ENCODE measurements around the gene KRT34. TPM values are rescaled to one million over a fixed set of nuclear protein-coding genes. Genes with fewer than 3 reads are reported as not detected.
"Not testable (repeated sequence)": the region's sequence is repeated elsewhere in the genome, so short reads cannot be mapped to it uniquely, and the experiment has no call there.

Gene KRT34
- total RNA-seq, 1 donor from 2014 or later = not detected

DNA sequence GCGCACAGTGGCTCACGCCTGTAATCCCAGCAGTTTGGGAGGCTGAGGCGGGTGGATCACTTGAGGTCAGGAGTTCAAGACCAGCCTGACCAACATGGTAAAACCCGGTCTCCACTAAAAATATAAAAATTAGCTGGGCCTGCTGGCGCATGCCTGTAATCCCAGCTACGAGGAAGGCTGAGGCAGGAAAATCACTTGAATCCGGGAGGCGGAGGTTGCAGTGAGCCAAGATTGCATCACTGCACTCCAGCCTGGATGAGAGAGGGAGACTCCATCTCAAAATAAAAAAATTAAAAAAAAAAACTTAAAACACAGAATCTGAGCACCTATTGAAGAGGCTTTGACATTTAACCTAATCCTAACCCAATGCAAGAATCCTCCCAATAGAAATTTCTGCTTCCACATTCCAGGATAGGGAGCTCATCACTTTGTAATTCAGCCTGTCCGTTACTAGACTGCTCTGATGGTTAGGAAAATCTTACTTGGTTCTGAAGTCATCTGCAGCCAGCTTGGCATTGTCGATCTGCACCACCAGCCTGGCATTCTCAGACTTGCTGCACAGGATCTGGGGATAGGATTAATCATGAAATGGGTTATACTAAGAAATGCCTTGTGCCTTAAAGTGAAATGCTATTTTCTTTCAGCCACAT lies 14.6 kb downstream of the KRT34 start:
- DNase-seq (ENCODE audit: low read depth, low spot score) = no peak

DNA sequence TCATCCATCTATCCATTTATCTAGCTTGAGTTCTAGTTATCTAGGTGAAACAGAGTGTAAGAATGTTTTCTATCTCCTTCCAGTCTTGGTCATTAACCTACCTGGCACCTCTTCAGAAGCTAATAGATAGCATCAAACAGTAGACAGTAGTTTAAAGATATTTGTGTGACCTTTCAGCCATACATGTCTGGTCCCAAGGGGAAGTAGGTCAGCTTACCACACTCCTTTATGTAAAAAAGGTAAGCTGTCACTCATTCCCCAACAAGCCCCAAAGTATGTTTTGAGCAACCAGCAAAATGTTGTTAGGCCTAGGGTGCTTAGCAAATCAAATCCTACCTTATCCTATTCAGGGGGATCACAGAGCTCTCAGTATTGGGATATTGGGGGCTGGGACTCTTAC lies 16.0 kb downstream of the KRT34 start:
- DNase-seq (ENCODE audit: low read depth, low spot score) = no peak

DNA sequence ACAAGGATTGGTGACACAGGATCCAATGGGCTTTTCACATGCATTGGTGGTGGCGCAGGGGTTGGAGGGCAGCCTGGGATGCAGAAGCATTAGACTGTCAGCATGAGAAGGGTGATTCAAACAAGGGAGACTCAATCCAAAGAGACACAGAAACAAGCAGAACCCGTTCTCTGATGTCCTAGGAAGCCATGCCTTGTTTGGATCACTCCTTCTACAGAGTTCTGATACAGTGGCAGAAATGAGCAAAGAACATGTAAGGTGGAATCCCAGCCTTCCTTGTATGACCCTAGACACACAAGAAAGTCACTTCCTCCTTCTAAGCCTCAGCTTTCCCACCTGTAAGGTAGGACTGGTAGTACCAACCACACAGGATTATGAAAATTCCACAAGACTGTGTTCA lies 18.2 kb downstream of the KRT34 start:
- DNase-seq (ENCODE audit: low read depth, low spot score) = no peak

DNA sequence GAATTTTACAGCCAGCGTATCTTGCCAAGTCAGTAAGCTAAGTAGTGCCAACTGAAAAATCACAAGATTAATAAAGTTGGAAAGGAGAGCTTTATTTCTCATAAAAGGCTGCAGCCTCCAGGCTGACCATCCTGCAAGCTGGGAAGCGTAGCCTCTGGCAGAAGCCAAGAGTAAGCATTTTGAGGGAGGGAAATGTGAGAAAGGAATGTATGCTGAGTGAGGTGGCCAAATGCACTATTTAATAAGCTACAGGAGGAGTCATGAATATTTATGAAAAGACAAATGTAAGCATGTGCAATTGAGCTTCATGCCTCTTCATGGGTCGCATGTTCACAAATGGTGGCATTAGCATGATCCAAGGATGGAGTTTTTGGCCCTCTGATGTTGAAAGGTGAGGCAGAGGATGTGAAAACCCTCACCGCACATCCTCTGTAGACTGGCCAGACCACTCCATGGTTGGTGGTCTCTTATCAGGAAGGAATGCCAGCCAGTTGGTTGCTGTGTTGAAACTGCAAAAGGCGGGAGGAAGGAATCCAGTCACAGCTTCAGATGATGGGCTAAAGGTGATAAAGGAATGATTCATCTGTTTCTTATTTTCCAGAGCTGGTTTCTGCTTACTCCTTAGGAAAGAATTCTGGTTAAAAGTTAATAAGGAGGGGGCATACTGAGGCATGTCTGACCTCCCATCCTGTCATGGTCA lies 21.7 kb downstream of the KRT34 start:
- DNase-seq (ENCODE audit: low read depth, low spot score) = no peak

DNA sequence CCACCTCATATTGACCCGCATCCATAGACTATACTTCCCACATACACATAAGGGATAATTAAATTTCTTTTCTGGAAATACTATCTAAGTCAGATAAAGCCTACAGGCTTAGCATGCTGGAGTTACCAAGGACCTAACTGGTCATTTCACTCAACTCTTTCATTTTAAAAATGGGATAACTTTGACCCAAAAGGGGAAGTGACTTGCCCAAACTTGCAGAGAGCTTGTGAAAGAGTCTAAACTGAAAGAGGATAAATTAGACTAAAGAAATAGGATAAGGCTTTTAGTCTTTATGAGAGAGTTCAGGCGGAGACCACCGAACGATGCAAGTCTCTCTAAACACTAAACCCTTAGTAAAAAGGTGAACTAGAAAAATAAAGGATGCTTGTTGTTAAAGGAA lies 27.6 kb downstream of the KRT34 start:
- no peak for DNase-seq (ENCODE audit: low read depth, low spot score)

DNA sequence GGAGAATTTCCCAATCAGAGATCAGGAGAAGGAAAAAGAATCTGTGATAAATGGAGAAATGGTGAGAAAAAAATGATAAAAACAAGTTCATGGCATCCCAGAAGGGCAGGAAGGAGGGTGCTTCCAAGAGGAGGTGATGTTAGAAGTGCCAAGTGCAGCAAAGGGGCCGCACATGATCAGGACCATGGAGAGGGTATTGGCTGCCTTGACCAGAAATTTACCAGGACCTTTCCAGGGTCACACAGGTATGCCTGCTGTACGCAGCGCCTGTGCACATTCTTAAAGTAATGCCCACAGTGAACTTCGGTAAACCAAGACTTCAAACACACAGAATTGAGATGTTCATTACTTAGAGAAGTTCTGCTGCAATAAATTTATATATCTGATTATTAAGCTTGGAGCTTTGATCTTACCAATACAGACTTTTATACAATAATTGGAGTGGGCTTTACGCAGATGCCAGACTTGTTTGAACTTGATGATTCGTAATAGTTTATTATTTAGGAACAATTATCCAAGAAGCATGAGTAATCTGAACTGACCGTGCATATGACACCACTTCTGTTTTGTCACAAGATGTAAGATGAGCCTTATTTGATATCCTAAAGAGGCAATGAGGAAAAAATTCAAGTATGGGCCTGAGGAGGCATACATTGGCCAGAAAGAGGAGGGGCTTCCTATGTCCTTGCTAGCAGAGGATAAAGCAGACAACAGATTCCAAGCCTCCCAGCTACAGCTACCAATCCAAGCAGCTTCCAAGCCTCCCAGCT lies 29.3 kb downstream of the KRT34 start:
- no peak for DNase-seq (ENCODE audit: low read depth, low spot score)

DNA sequence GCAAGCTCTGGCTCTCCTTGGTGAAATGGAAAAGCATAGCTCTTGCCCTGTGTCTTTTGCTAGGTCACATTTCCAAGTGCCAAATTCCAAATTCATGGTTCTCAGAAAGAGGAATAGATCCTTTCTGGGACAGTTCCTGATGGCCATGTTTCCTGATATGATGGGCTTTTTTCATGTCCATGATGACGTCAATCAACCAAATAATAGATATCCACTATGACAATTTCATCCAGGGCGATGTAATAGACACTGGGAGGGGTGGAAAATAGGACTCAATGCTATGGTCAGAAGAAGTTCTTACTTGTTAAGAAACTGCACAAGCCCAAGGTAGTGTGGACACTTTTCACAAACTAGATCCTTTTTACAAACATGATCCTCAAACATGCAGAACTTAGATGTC lies 30.9 kb downstream of the KRT34 start:
- DNase-seq (ENCODE audit: low read depth, low spot score) = no peak

DNA sequence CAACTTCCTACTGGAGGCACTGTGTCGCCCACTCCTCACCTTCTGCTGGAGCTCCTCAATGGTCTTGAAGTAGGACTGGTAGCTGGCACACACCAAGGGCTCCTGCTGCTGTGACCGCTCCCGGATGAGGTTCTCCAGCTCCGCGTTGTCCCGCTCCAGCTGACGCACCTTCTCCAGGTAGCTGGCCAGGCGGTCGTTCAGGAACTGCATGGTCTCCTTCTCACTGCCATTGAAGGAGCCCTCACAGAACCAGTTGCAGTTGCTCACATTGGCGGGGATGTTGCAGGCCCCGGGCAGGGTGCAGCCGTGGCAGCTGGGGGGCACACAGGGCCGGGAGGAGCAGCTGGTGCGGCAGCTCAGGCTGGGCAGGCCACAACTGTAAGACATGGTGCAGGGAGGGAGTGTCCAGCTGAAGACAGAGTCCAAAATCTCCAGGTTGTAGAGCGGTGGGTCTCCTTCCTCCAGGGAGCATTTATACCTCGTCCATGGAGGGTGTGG lies 31.7 kb downstream of the KRT34 start, which contains the start of gene KRT33A:
KRT33A (minus strand) TSS at position 448 of the 498 bp plus-strand sequence; CDS start at position 387, 61 bp downstream.
- DNase-seq (ENCODE audit: low read depth, low spot score) = not testable (repeated sequence)

DNA sequence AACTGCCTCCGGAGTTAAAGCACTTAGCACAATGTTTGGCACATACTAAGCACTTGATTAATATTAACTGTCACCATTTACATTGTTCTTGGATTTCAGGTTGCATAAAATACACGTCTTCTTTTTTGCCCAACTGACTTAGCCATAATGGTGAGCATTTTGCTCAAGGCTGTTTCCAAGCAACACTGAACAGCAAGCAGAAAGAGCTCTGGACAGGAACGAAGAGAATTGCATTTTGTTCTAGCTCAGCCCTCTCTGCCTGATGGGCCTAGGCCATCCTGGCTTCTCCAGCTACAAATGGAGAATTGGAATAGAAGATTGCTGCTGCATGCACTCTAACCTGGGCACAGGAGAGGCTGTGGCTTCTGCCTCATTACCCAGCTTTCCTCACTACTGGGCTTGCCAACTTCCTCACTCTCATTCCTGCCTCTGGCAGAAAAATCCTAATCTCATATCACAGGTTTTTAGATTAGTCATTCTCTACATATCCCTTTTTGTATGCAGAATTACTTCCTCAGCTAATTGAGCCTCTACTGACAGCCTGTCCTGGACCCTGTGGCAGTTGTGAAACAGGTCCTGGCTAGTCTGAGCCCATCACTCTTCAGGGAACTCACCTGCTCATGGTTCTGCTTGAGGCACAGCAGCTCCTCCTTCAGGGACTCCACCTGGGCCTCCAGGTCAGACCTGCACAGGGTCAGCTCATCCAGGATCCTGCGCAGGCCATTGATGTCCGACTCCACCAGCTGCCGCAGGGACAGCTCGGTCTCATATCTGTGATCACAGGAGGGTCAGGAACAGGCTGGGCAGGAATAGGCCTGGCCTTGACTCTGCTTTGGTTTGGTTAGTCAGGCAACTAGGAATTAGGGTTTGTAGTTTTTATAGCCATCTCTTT lies 34.0 kb downstream of the KRT34 start:
- no peak for DNase-seq (ENCODE audit: low read depth, low spot score)

DNA sequence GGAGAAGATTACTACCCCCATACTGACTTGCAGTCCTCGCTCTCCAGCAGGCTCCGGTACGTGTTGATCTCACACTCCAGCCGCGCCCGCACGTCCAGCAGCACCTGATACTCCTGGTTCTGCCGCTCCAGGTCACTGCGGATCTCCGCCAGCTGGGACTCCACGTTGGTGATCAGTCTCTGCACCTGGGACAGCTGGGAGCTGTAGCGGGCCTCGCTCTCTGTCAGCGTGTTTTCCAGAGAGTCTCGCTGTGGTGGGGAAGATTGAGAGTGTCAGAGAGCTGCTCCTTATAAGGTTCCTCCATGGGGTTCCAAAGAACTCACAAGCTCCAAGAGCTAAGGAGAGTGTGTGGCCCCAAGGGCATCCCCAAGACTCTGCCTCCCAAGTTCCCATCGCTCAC lies 35.7 kb downstream of the KRT34 start:
- not testable (repeated sequence) for DNase-seq (ENCODE audit: low read depth, low spot score)

DNA sequence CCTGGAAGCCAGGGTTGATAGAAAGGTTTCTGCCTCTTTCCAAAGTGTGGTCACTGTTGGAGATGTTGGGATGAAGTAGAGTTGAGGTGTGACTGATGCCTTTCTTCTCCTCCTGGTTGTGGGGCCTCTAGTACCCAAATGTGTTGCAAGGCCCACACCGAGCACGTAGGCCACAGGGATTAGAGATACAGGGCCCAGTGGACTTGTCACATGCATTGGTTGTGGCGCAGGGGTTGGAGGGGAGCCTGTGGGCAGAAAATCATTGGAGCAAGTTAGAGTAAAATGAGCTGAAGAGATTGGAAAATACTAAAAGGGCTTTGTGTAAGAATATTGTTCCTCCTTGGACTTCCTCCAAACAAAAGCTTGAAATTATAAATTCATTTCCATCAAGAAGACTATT lies 36.1 kb downstream of the KRT34 start:
- DNase-seq (ENCODE audit: low read depth, low spot score) = no peak

DNA sequence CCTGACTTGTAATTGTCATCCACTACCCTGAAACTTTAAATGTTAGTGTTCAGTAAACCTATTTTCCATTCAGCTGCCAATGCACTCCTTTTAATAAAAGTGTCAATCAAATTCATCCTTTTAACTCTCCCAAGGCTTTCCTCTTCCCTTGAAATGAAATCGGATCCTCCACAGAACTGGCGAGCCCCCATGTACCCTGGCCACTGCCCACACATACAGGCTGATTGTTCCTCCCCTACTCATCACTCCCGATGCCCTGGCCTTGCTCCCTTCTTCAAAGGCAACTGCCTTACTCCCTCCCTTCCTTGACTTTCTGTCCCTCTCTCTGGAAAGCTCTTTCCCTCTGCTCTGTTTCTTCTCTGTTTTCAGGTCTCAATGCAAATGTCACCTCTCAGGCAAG lies 39.1 kb downstream of the KRT34 start:
- DNase-seq (ENCODE audit: low read depth, low spot score) = no peak

DNA sequence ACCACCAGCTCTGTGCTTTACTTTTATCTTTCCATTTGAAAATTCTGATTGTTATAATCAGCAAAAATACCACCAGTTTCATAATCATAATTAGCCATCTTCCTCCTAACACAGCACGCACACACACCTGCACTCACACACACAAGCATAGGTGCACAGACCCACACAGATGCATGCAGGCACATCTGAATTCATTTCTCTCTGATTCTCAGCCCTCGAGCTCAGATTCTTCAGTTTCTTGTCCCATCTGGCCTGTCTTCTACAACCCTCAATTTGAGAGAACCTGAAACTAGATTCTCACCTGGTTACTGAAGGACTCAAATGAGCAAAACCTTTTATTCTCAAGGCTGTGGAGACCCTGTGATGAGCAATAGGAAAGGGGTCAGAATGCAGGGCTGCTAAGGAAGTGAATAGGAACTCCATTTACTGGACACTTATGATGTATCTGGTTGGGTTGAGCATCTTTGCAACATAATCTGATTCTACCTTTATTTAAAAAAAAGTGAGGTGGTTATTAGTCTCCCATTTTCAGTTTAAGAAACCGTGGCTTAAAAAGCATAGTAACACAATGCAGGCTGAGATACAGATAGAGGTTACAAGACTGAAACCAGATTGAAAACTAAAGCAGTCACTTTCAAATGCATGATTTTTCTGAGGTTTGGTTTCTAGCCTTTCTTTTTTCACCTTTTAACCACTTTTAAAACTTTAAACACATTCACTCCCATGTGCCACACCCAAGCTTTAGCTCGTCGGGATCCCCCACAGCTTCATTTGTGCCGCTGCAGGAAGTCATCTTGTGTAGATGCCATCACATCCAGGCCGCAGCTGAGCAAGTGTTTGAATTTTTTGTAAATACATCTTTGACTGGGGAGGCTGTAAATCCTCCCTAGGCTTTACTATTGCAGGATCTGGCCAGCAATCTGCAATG lies 40.9 kb downstream of the KRT34 start:
- DNase-seq (ENCODE audit: low read depth, low spot score) = no peak

DNA sequence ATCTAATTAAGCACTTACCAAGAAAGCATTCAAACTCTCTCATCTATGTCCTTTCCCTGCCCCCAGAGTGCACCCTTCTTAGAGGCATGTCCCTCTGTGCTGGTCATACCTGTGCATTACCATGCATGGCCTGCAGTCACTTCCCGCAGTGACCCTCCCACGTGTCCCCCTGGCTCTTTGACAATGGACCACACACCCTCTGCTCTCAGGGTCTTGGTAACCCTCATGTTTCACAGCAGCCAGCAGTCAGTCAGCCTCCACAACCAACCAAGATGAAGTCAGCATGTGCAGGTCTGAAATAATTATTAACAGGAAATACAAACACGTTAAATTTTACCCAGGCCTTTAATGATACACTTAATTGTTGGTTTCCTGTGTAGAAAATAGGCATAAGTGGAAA lies 41.6 kb downstream of the KRT34 start:
- DNase-seq (ENCODE audit: low read depth, low spot score) = no peak

DNA sequence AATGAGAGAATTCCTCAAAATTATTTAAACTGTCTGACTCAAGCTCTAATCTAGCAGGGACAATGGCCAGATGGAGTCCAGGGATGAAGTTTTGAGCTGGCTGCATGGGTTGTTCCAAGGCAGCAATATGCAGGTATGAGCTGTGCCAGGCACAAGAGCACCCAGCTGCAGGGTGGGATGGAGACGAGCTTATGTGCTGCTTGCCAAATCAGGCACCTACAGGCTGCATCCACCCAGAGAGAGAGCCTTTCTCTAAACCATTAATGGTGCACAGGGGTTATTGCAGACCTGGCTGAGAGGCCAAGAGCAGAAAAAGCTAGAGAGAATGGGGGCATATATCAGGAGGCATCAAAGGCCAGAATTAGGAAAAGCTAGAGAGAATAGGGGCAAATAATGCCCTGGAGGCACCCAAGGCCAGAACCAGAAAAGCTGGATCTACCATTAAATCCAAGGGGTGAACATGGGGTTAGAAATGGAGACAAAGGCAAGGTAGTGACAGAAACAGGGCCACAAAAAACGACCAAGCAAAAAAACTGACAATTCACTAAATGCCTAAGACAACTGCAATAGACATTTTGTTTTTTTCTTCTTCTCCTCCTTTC lies 42.4 kb downstream of the KRT34 start:
- DNase-seq (ENCODE audit: low read depth, low spot score) = no peak

DNA sequence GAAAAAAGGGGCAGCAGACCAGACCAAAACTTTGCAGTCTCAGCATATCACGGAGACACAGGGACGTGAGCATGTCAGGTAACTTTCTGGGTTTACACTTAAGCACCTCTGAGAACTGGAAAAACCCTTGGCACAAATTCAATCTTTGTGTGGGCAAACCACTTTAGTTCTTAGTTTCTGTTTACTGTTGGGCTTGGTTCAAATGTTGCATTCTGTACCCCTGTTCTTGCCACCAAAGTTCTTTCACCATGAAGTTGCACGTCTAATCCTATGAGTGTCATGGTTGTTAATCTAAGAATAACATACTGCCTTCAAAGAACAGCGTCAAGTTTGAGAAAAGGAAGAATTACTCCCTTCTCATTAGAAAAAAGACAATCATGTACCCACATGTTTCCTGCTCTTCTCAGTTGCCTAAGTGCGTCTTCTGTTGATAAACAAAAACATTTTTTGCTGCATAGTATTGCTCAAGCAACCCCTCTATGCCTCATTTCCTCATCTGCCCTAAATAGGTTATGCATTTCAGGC lies 43.1 kb downstream of the KRT34 start:
- DNase-seq (ENCODE audit: low read depth, low spot score) = no peak

DNA sequence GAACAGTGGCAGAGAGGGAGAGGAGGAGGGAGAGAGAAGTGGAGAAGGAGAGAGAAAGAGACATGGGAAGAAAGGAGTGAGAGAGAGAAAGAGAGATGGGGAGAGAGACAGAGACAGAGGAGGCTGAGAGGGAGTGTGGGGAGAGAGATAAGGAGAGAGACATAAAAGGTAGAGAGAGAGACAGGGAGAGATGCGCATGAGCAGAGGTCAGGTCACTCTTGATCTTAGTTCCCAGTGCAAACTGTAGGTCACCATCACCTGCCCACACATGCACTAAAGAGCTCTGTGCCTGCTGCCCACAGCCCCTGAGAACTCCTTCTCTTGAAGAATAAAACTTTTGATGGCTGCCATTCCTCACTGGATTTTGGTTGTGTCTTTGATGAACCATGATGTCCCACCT lies 46.4 kb downstream of the KRT34 start:
- no peak for DNase-seq (ENCODE audit: low read depth, low spot score)

DNA sequence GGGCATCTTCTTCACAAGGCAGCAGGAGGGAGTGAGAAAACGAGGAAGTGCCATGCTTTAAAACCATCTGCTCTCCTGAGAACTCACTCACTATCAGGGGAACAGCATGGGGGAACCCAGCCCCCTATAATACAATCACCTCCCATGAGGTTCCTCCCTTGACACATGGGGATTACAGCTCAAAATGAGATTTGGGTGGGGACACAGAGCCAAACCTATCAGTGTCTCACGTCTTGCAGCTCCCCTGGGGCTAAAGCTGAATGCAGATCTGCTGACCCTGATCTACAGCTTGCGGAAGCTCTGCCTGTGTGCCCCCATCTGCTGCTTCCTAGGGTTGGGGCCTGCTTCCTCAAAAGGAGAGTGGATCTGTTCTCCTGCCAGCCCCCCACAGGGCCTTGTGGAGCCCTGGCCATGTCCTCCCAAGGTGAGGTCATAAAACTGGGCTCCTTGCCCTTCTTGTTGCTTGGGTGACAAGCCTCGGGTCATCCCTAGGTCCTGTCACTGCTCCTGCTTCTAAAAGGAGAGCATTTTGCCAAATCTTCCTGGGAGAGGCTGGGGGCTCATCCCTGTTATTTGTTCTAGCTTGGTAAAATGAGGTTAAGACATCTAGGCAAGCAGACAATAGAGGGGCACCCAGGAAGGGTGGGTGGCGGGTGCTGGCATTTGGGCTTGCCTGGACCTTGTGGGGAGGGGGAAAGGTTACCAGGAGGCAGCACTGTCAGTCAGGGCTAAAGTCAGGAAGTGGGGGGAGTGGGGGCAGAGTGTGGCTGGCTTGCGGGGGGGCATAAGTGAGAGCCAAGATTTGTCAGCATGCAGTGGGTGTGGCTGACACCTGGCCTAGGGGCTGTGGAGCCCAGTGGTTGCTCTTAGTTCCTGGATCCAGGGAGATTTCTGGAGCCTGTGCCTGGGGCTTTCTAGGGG lies 47.5 kb downstream of the KRT34 start:
- DNase-seq (ENCODE audit: low read depth, low spot score) = no peak
